T-cell (primary cell): Measurements from ENCODE around the gene HS6ST3. TPM values are rescaled to one million over a fixed set of nuclear protein-coding genes. Genes with fewer than 3 reads are reported as not detected.
"Not testable (repeated sequence)": the region's sequence is repeated elsewhere in the genome, so short reads cannot be mapped to it uniquely, and the experiment has no call there.

ENCODE experiments used
- ATAC-seq, 4 experiments: fragments of 200-7000 bp in 3 of 4; fragments of 150-1000 bp in 1 of 4; cut with Tn5 transposase; replicated peaks in 1 of 4; 1 replicate in 3 of 4; 2 replicates in 1 of 4; pipeline ENCODE4 v1.10.0; 2021; ENCODE audit warnings: moderate library complexity in 3 of 4, mild to moderate bottlenecking in 2 of 4, moderate number of reproducible peaks in 1 of 4
- CTCF ChIA-PET, 2 donors: fragments of 300-600 bp; sonication (Branson Sonifier 250); formaldehyde crosslinking; loops; one replicate each; lab custom pipeline; 2022; ENCODE audit warnings: antibody characterized with exemption in 2 of 2; lab: Charles Lee
- POLR2A ChIA-PET, 2 donors: fragments of 300-600 bp; sonication (Branson Sonifier 250); formaldehyde crosslinking; loops; one replicate each; lab custom pipeline; 2022; ENCODE audit warnings: antibody characterized with exemption in 2 of 2; lab: Charles Lee
- DNase-seq, 35 experiments: peaks; one replicate each; pipeline versions ENCODE4 v3.0.0 to v3.0.0-alpha.2; 2013 to 2023
- H3K27ac ChIP-seq: one replicate; pipeline ENCODE4 v1.5.1; 2013; ENCODE audit warnings: low read length
- H3K27me3 ChIP-seq, 2 experiments: replicated peaks in 1 of 2; 1 replicate in 1 of 2; 2 replicates in 1 of 2; pipeline versions ENCODE4 v1.6.1 to v1.7.0; 2013; ENCODE audit warnings: low read length in 1 of 2, mixed read lengths in 1 of 2; ENCODE audit not compliant: control insufficient read depth in 2 of 2, insufficient read depth in 2 of 2; ENCODE audit errors: extremely low read depth in 1 of 2
- H3K36me3 ChIP-seq, 2 donors: 1 replicate in 1 of 2; 2 replicates in 1 of 2; pipeline versions ENCODE4 v1.6.1 to v1.7.0; 2013; ENCODE audit warnings: low read length in 1 of 2; ENCODE audit not compliant: control insufficient read depth in 2 of 2, insufficient read depth in 1 of 2; ENCODE audit errors: extremely low read depth in 1 of 2
- H3K4me1 ChIP-seq, 2 experiments: 1 replicate in 1 of 2; 2 replicates in 1 of 2; pipeline versions ENCODE4 v1.6.1 to v1.7.0; 2013; ENCODE audit warnings: low read length in 2 of 2, mixed read lengths in 1 of 2; ENCODE audit not compliant: insufficient read depth in 2 of 2, control insufficient read depth in 1 of 2; ENCODE audit errors: extremely low read depth in 1 of 2
- H3K4me3 ChIP-seq, 2 donors: 1 replicate in 1 of 2; 2 replicates in 1 of 2; pipeline versions ENCODE4 v1.5.1 to v1.7.0; 2013; ENCODE audit warnings: mild to moderate bottlenecking in 2 of 2, low read length in 1 of 2, moderate library complexity in 1 of 2; ENCODE audit not compliant: control insufficient read depth in 1 of 2; ENCODE audit errors: extremely low read depth in 1 of 2
- H3K9me3 ChIP-seq: 2 replicates; pipeline ENCODE4 v1.7.0; 2013
- H3K27ac Mint-ChIP-seq, 2 donors: one replicate each; pipeline ENCODE4 v1.8.0; 2020 to 2021; ENCODE audit warnings: mild to moderate bottlenecking in 2 of 2, mixed read lengths in 2 of 2
- H3K27me3 Mint-ChIP-seq, 2 donors: one replicate each; pipeline ENCODE4 v1.8.0; 2021 to 2022; ENCODE audit warnings: mixed read lengths in 2 of 2
- H3K36me3 Mint-ChIP-seq: one replicate; pipeline ENCODE4 v1.8.0; 2021; ENCODE audit warnings: mixed read lengths
- H3K4me1 Mint-ChIP-seq, 3 donors: one replicate each; pipeline ENCODE4 v1.8.0; 2020 to 2022; ENCODE audit warnings: mixed read lengths in 3 of 3, mild to moderate bottlenecking in 1 of 3
- H3K4me3 Mint-ChIP-seq, 3 donors: one replicate each; pipeline ENCODE4 v1.8.0; 2020 to 2022; ENCODE audit warnings: mild to moderate bottlenecking in 3 of 3, mixed read lengths in 3 of 3, moderate library complexity in 3 of 3
- H3K9me3 Mint-ChIP-seq, 3 donors: one replicate each; pipeline ENCODE4 v1.8.0; 2020 to 2022; ENCODE audit warnings: mixed read lengths in 3 of 3
- WGBS: methylation state at CpG from one replicate; pipeline ENCODE4 v1.1.5; 2013; ENCODE audit warnings: missing lambda C conversion rate; ENCODE audit not compliant: insufficient coverage; 5-methylcytosine and 5-hydroxymethylcytosine counted together
- total RNA-seq, 35 experiments: library from RNA in 6 of 35; stranded (reverse) in 6 of 35; fragments of 120-200 nt in 1 of 35; gene quantifications; one replicate each; pipeline versions ENCODE4 v1.2.1 to v1.2.4 and lab custom pipeline; 2013 to 2026

Gene HS6ST3
- total RNA-seq, 5 donors from 2014 or later (not counting 1 experiment from before 2014, with no cell fraction given): not detected

- H3K27me3 Mint-ChIP-seq: no peaks in the 10 kb centered on the region
Observed at GRCh38 chr13:96511587-96511986, 421.7 kb downstream of the HS6ST3 start.

GRCh38 chr13:96519380-96519779, 429.5 kb downstream of the HS6ST3 start:
- POLR2A ChIA-PET: no interaction called here
- DNase-seq (no peak), ATAC-seq (no peak)
- WGBS: 86% methylated on average over 1 of the region's 1 CpG
- Mint-ChIP-seq H3K9me3 (peaks cover 0 to 14% (median 4%) of the 10 kb centered on the region in 3 donors), H3K27ac (no peak overlapping the region), H3K4me1 (no peaks in the 10 kb centered on the region), H3K36me3 (no peaks in the 10 kb centered on the region), H3K4me3 (no peak overlapping the region), H3K27me3 (no peaks in the 10 kb centered on the region)
- Histone ChIP-seq H3K36me3 (no peaks in the 10 kb centered on the region), H3K27me3 (no peaks in the 10 kb centered on the region), H3K9me3 (peaks cover 3% of the 10 kb centered on the region), H3K4me1 (no peaks in the 10 kb centered on the region), H3K4me3 (no peak overlapping the region), H3K27ac (no peak overlapping the region)
- CTCF ChIA-PET: no interaction called here

More at GRCh38 chr13:96511587-96511986, 421.7 kb downstream of the HS6ST3 start:
- no peak overlapping the region for H3K27ac ChIP-seq
- CTCF ChIA-PET: no interaction called here
- no peak overlapping the region for H3K4me3 Mint-ChIP-seq
- no peak overlapping the region for H3K4me3 ChIP-seq
- H3K36me3 Mint-ChIP-seq: no peaks in the 10 kb centered on the region
- H3K9me3 ChIP-seq: peaks cover 3% of the 10 kb centered on the region
- no CpG with 5 or more reads among the region's 2 CpGs for WGBS
- no peaks in the 10 kb centered on the region for H3K27me3 ChIP-seq
- no peak for DNase-seq
- H3K36me3 ChIP-seq: no peaks in the 10 kb centered on the region
- POLR2A ChIA-PET: no interaction called here
- peaks cover 0 to 5% (median 2%) of the 10 kb centered on the region in 3 donors for H3K9me3 Mint-ChIP-seq
- ATAC-seq: no peak
- H3K4me1 Mint-ChIP-seq: no peaks in the 10 kb centered on the region
- H3K27ac Mint-ChIP-seq: no peak overlapping the region
- H3K4me1 ChIP-seq: no peaks in the 10 kb centered on the region

GRCh38 chr13:96524398-96525020, 434.6 kb downstream of the HS6ST3 start:
- H3K27me3 ChIP-seq, H3K9me3 ChIP-seq, H3K36me3 Mint-ChIP-seq, H3K4me1 Mint-ChIP-seq, DNase-seq, H3K27ac Mint-ChIP-seq, H3K4me3 ChIP-seq, H3K36me3 ChIP-seq, H3K4me1 ChIP-seq, POLR2A ChIA-PET, CTCF ChIA-PET, H3K27me3 Mint-ChIP-seq, H3K4me3 Mint-ChIP-seq, ATAC-seq, H3K27ac ChIP-seq: not testable (repeated sequence)
- H3K9me3 Mint-ChIP-seq: peaks cover 0 to 23% (median 4%) of the 10 kb centered on the region in 3 donors
- whole genome bisulfite sequencing: 92% methylated on average over 4 of the region's 11 CpGs

GRCh38 chr13:96525715-96526114, 435.8 kb downstream of the HS6ST3 start:
- Histone ChIP-seq H3K27me3 (no peaks in the 10 kb centered on the region), H3K4me3 (no peak overlapping the region), H3K36me3 (no peaks in the 10 kb centered on the region), H3K9me3 (no peaks in the 10 kb centered on the region), H3K4me1 (no peaks in the 10 kb centered on the region), H3K27ac (no peak overlapping the region)
- Mint-ChIP-seq H3K27me3 (no peaks in the 10 kb centered on the region), H3K4me1 (no peaks in the 10 kb centered on the region), H3K4me3 (no peak overlapping the region), H3K9me3 (peaks cover 0 to 25% (median 4%) of the 10 kb centered on the region in 3 donors), H3K27ac (no peak overlapping the region), H3K36me3 (no peaks in the 10 kb centered on the region)
- POLR2A ChIA-PET: no interaction called here
- CTCF ChIA-PET: no interaction called here
- WGBS: no CpG with 5 or more reads among the region's 2 CpGs
- DNase-seq (no peak), ATAC-seq (no peak)

GRCh38 chr13:96527497-96527896, 437.6 kb downstream of the HS6ST3 start:
- H3K4me3 Mint-ChIP-seq: no peak overlapping the region
- DNase-seq: no peak
- Histone ChIP-seq H3K4me3 (no peak overlapping the region), H3K9me3 (no peaks in the 10 kb centered on the region), H3K36me3 (no peaks in the 10 kb centered on the region), H3K4me1 (no peaks in the 10 kb centered on the region), H3K27me3 (no peaks in the 10 kb centered on the region), H3K27ac (no peak overlapping the region)
- H3K9me3 Mint-ChIP-seq: peaks cover 3 to 18% (median 8%) of the 10 kb centered on the region in 3 donors
- no peaks in the 10 kb centered on the region for H3K4me1 Mint-ChIP-seq
- POLR2A ChIA-PET: no interaction called here
- 22% methylated on average over 2 of the region's 3 CpGs for WGBS
- CTCF ChIA-PET: no interaction called here
- no peak for ATAC-seq
- H3K36me3 Mint-ChIP-seq: no peaks in the 10 kb centered on the region
- H3K27me3 Mint-ChIP-seq: no peaks in the 10 kb centered on the region
- H3K27ac Mint-ChIP-seq: no peak overlapping the region

- Mint-ChIP-seq H3K36me3 (no peaks in the 10 kb centered on the region), H3K27me3 (no peaks in the 10 kb centered on the region), H3K4me1 (no peaks in the 10 kb centered on the region), H3K9me3 (peaks cover 6 to 16% (median 8%) of the 10 kb centered on the region in 3 donors), H3K27ac (no peak overlapping the region), H3K4me3 (no peak overlapping the region)
- no CpG with 5 or more reads among the region's 2 CpGs for WGBS
- Histone ChIP-seq H3K27me3 (no peaks in the 10 kb centered on the region), H3K4me1 (no peaks in the 10 kb centered on the region), H3K36me3 (no peaks in the 10 kb centered on the region), H3K4me3 (no peak overlapping the region), H3K9me3 (no peaks in the 10 kb centered on the region), H3K27ac (no peak overlapping the region)
- no peak for ATAC-seq
- no peak for DNase-seq
- CTCF ChIA-PET: no interaction called here
- POLR2A ChIA-PET: no interaction called here
Observed at GRCh38 chr13:96532804-96533203, 442.9 kb downstream of the HS6ST3 start.
